Measurements from ENCODE around the gene CDKN2AIPNL. TPM values are rescaled to one million over a fixed set of nuclear protein-coding genes. Genes with fewer than 3 reads are reported as not detected.

CDKN2AIPNL gene
- total and polyA plus RNA-seq, 2 of the 8 experiments (the other 6 are each of a cell fraction or from before 2014, with no cell fraction given), result 40.0 to 56.3 TPM

DNA sequence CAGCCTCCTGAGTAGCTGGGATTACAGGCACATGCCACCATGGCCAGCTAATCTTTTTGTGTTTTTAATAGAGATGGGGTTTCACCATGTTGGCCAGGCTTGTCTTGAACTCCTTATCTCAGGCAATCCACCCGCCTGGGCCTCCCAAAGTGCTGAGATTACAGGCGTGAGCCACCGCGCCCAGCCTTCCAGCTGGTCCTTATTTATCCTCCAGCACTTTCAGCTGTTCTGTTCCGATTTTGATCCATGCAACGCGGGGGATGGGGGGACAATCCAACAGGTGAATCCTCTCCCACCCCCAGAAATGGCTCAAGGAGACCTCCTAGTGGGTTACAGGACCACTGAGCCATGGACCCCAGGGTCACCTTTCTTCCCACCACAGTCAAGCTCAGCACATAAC, 14.7 kb upstream of the CDKN2AIPNL start:
- Histone ChIP-seq H2BK5ac (ENCODE audit: low read depth, low read length) (peak overlapping the region; percentile 35; the same call in 1 of the 2 replicates), H3K79me1 (ENCODE audit: low read depth, low read length) (peaks cover 4% of the 10 kb centered on the region), H3K27me3 (replicated peaks in 1 of 4; ENCODE audit: control insufficient read depth in 3 of 4, extremely low read depth in 1 of 4, insufficient read depth in 3 of 4, low read length in 3 of 4) (peaks cover 0 to 1% (median 0%) of the 10 kb centered on the region in 4 experiments; a peak in 1 of 7 replicates), H3K18ac (ENCODE audit: extremely low read depth, low read length) (peak overlapping the region; percentile 48), H3K36me3 (ENCODE audit: control insufficient read depth in 2 of 4, insufficient read depth in 4 of 4, low read length in 3 of 4) (no peaks in the 10 kb centered on the region), H2BK20ac (ENCODE audit: low read length) (peak overlapping the region; percentile 95; the same call in 1 of the 2 replicates), H3K4me3 (ENCODE audit: extremely low read depth in 1 of 4, insufficient read depth in 2 of 4, low read depth in 3 of 4, low read length in 4 of 4) (no peak overlapping the region), H3K56ac (replicated peaks; ENCODE audit: insufficient read length, low read depth, low read length) (no peak overlapping the region), H3K23ac (ENCODE audit: insufficient read length) (no peak overlapping the region), H3K27ac (ENCODE audit: low read depth, low read length) (no peak overlapping the region), H3K9me3 (ENCODE audit: insufficient read depth in 2 of 2, low read depth in 1 of 2, low read length in 1 of 2) (no peaks in the 10 kb centered on the region), H3K4ac (replicated peaks; ENCODE audit: insufficient read length, low read depth, low read length) (peak overlapping the region; percentile 99), H4K20me1 (replicated peaks in 1 of 2; ENCODE audit: control insufficient read depth in 1 of 2, insufficient read depth in 2 of 2, low read length in 2 of 2) (no peaks in the 10 kb centered on the region), H4K5ac (ENCODE audit: insufficient read length, low read depth, low read length) (no peak overlapping the region), H4K91ac (replicated peaks; ENCODE audit: insufficient read length, low read length) (no peak overlapping the region), H3K9ac (replicated peaks in 1 of 4; ENCODE audit: extremely low read depth in 1 of 4, low read depth in 3 of 4, low read length in 3 of 4) (no peak overlapping the region), H2BK15ac (ENCODE audit: low read length) (peak overlapping the region; percentile 88; the same call in 1 of the 2 replicates), H2AK5ac (ENCODE audit: low read depth, low read length) (peak overlapping the region; percentile 93; the same call in 1 of the 2 replicates), H2BK12ac (ENCODE audit: low read depth, low read length) (peak overlapping the region; percentile 39; the same call in 1 of the 2 replicates), H3K23me2 (ENCODE audit: low read depth, low read length) (peaks cover 2% of the 10 kb centered on the region; the same call in 1 of the 2 replicates), H2AFZ (ENCODE audit: low read length) (no peak overlapping the region), H3K79me2 (ENCODE audit: control insufficient read depth in 1 of 2, insufficient read depth in 2 of 2, low read length in 2 of 2) (peaks cover 0 to 4% of the 10 kb centered on the region in 2 experiments; a peak in 2 of 4 replicates), H4K8ac (ENCODE audit: extremely low read depth, insufficient read depth, low read length) (no peak overlapping the region), H3K4me1 (replicated peaks in 1 of 4; ENCODE audit: control insufficient read depth in 3 of 4, insufficient read depth in 4 of 4, low read length in 3 of 4) (peaks cover 5 to 24% (median 14%) of the 10 kb centered on the region in 4 experiments; a peak in 6 of 7 replicates), H2BK120ac (replicated peaks; ENCODE audit: low read depth, low read length) (peak overlapping the region; percentile 61), H3K14ac (ENCODE audit: insufficient read length) (no peak overlapping the region), H3K4me2 (ENCODE audit: insufficient read depth in 1 of 2, low read depth in 2 of 2, low read length in 2 of 2) (no peak overlapping the region)
- no peak for FAIRE-seq
- DNase-seq (ENCODE audit: low read depth in 1 of 2, low spot score in 2 of 2), result no peak
- TF ChIP-seq EP300 (IDR thresholded peaks at IDR 0.05; ENCODE audit: borderline replicate concordance in 1 of 2, low read depth in 2 of 2, low read length in 2 of 2) (no peak), GTF2F1 (IDR thresholded peaks at IDR 0.05; ENCODE audit: borderline replicate concordance, low read depth, low read length) (no peak), POLR2A (IDR thresholded peaks at IDR 0.05; ENCODE audit: control extremely low read depth in 1 of 2, low read depth in 2 of 2, low read length in 2 of 2) (no peak), SIN3A (conservative IDR thresholded peaks at IDR 0.05 in 1 of 2, IDR thresholded peaks at IDR 0.05 in 1 of 2; ENCODE audit: low read depth in 1 of 2, low read length in 2 of 2) (no peak), BRCA1 (IDR thresholded peaks at IDR 0.05; ENCODE audit: low read depth, low read length) (no peak)
- TF ChIP-seq, protein P1, sequence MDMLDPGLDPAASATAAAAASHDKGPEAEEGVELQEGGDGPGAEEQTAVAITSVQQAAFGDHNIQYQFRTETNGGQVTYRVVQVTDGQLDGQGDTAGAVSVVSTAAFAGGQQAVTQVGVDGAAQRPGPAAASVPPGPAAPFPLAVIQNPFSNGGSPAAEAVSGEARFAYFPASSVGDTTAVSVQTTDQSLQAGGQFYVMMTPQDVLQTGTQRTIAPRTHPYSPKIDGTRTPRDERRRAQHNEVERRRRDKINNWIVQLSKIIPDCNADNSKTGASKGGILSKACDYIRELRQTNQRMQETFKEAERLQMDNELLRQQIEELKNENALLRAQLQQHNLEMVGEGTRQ (IDR thresholded peaks at IDR 0.05; ENCODE audit: low read length), result no peak
- ChIA-PET CTCF (ENCODE audit: partially characterized antibody) (interaction anchor here (0.6 to 7.8 kb wide), 10 partner anchors 9 to 322 kb away, joined by 3 to 91 read pairs (median 3); partner anchors contain the start of gene CDKN2AIPNL), POLR2A (ENCODE audit: partially characterized antibody) (interaction anchor here (1.1 to 5.0 kb wide), 6 partner anchors 10 to 285 kb away, joined by 4 to 31 read pairs (median 12); partner anchors contain the start of genes CDKN2AIPNL and JADE2)
- 97% methylated on average over 7 of the region's 7 CpGs; no CpG with 5 or more reads in 1 of the 2 experiments for WGBS, 2 experiments (ENCODE audit: extremely low coverage in 1 of 2, insufficient coverage in 1 of 2, insufficient read length in 1 of 2, insufficient replicate concordance in 2 of 2, low coverage in 1 of 2, low lambda C conversion rate in 2 of 2, missing lambda C conversion rate in 1 of 2)
